ENCODE measurements around the gene SLC25A33.

SLC25A33 gene

GRCh38 chr1:9518454-9518998, 20.7 kb upstream of the SLC25A33 start:
- in situ Hi-C loops (cut with MboI; ENCODE audit: low pct_unique_long_range_greater_than_20kb, low sequenced_read_pairs, unreplicated experiment), result no loop called here
- TF ChIP-seq, protein P1, sequence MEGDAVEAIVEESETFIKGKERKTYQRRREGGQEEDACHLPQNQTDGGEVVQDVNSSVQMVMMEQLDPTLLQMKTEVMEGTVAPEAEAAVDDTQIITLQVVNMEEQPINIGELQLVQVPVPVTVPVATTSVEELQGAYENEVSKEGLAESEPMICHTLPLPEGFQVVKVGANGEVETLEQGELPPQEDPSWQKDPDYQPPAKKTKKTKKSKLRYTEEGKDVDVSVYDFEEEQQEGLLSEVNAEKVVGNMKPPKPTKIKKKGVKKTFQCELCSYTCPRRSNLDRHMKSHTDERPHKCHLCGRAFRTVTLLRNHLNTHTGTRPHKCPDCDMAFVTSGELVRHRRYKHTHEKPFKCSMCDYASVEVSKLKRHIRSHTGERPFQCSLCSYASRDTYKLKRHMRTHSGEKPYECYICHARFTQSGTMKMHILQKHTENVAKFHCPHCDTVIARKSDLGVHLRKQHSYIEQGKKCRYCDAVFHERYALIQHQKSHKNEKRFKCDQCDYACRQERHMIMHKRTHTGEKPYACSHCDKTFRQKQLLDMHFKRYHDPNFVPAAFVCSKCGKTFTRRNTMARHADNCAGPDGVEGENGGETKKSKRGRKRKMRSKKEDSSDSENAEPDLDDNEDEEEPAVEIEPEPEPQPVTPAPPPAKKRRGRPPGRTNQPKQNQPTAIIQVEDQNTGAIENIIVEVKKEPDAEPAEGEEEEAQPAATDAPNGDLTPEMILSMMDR (IDR thresholded peaks at IDR 0.05; ENCODE audit: extremely low read depth, insufficient read depth, missing control alignments), result no peak
- no peak for DNase-seq (ENCODE audit: low spot score)

- in situ Hi-C loops (cut with MboI; ENCODE audit: low pct_unique_long_range_greater_than_20kb, low sequenced_read_pairs, unreplicated experiment), result no loop called here
- TF ChIP-seq, protein P1 (IDR thresholded peaks at IDR 0.05; ENCODE audit: extremely low read depth, insufficient read depth, missing control alignments), result no peak
- DNase-seq (ENCODE audit: low spot score), result no peak
Measured at GRCh38 chr1:9520411-9520810, 18.9 kb upstream of the SLC25A33 start.

- TF ChIP-seq, protein P1 (IDR thresholded peaks at IDR 0.05; ENCODE audit: extremely low read depth, insufficient read depth, missing control alignments), result no peak
- in situ Hi-C loops (cut with MboI; ENCODE audit: low pct_unique_long_range_greater_than_20kb, low sequenced_read_pairs, unreplicated experiment), result no loop called here
- DNase-seq (ENCODE audit: low spot score), result peak; percentile 52
Measured at GRCh38 chr1:9529190-9529589, 10.1 kb upstream of the SLC25A33 start.

- TF ChIP-seq, protein P1 (IDR thresholded peaks at IDR 0.05; ENCODE audit: extremely low read depth, insufficient read depth, missing control alignments), result no peak
- in situ Hi-C loops (cut with MboI; ENCODE audit: low pct_unique_long_range_greater_than_20kb, low sequenced_read_pairs, unreplicated experiment), result no loop called here
Measured at GRCh38 chr1:9530320-9530719, 8.9 kb upstream of the SLC25A33 start.

GRCh38 chr1:9534953-9535352, 4.3 kb upstream of the SLC25A33 start:
- in situ Hi-C loops (cut with MboI; ENCODE audit: low pct_unique_long_range_greater_than_20kb, low sequenced_read_pairs, unreplicated experiment), result no loop called here
- TF ChIP-seq, protein P1 (IDR thresholded peaks at IDR 0.05; ENCODE audit: extremely low read depth, insufficient read depth, missing control alignments), result no peak
- no peak for DNase-seq (ENCODE audit: low spot score)

More at GRCh38 chr1:9530320-9530719, 8.9 kb upstream of the SLC25A33 start:
- no peak for DNase-seq (ENCODE audit: low spot score)

- DNase-seq (ENCODE audit: low spot score), result no peak
- TF ChIP-seq, protein P1 (IDR thresholded peaks at IDR 0.05; ENCODE audit: extremely low read depth, insufficient read depth, missing control alignments), result no peak
- in situ Hi-C loops (cut with MboI; ENCODE audit: low pct_unique_long_range_greater_than_20kb, low sequenced_read_pairs, unreplicated experiment), result no loop called here
Measured at GRCh38 chr1:9536301-9536700, 3.0 kb upstream of the SLC25A33 start.

Data from GM13977 (cell line).